SK-N-SH (cell line): Measurements from ENCODE around the gene SHROOM1.

ENCODE experiments used
- CHD2 ChIP-seq: fragments of 150-350 bp; IDR thresholded peaks from 2 replicates; pipeline ENCODE4 v1.6.1; 2018; ENCODE audit warnings: low read length; ENCODE audit not compliant: partially characterized antibody
- EP300 ChIP-seq, 2 experiments: IDR thresholded peaks; 2 replicates each; pipeline versions ENCODE4 v1.4.0 to v1.6.1; 2012; ENCODE audit warnings: borderline replicate concordance in 1 of 2, low read depth in 1 of 2, low read length in 1 of 2
- EZH2phosphoT487 ChIP-seq: fragments of 200-600 bp; sonication (generic); IDR thresholded peaks from 2 replicates; pipeline ENCODE4 v1.6.1; 2017; ENCODE audit warnings: low read depth, mixed run types, mild to moderate bottlenecking, antibody characterized with exemption, moderate library complexity, borderline replicate concordance
- FOXJ3 ChIP-seq: sonication (generic); formaldehyde crosslinking; IDR thresholded peaks from 2 replicates; pipeline ENCODE4 v1.5.1; 2020; ENCODE audit warnings: mild to moderate bottlenecking, missing genetic modification reagents
- GABPA ChIP-seq: IDR thresholded peaks from 2 replicates; pipeline ENCODE4 v1.4.0; 2012; ENCODE audit warnings: low read depth, mild to moderate bottlenecking
- JUND ChIP-seq: IDR thresholded peaks from 2 replicates; pipeline ENCODE4 v1.4.0; 2012
- MXI1 ChIP-seq: IDR thresholded peaks from 2 replicates; pipeline ENCODE4 v1.6.1; 2012; ENCODE audit warnings: mild to moderate bottlenecking, low read depth, low read length, improper control_type of control experiment
- POLR2AphosphoS5 ChIP-seq: IDR thresholded peaks from 2 replicates; pipeline ENCODE4 v1.6.1; 2012; ENCODE audit warnings: low read depth, low read length
- RCOR1 ChIP-seq: fragments of 150-350 bp; IDR thresholded peaks from 2 replicates; pipeline ENCODE4 v1.6.1; 2017; ENCODE audit warnings: antibody characterized with exemption, low read length
- TAF1 ChIP-seq: IDR thresholded peaks from 2 replicates; pipeline ENCODE4 v1.6.1; 2012; ENCODE audit warnings: low read depth, mild to moderate bottlenecking, low read length, moderate library complexity, borderline replicate concordance
- TEAD4 ChIP-seq: IDR thresholded peaks from 2 replicates; pipeline ENCODE4 v1.4.0; 2012; ENCODE audit warnings: mild to moderate bottlenecking, borderline replicate concordance; ENCODE audit not compliant: insufficient read depth
- YY1 ChIP-seq: IDR thresholded peaks from 2 replicates; pipeline ENCODE4 v1.4.0; 2012; ENCODE audit warnings: low read depth, mild to moderate bottlenecking
- TF ChIP-seq, protein P1 (sequence below): fragments of 200-600 bp; sonication (generic); IDR thresholded peaks from 2 replicates; pipeline ENCODE4 v1.6.1; 2017; ENCODE audit warnings: antibody characterized with exemption, mild to moderate bottlenecking, moderate library complexity
- TF ChIP-seq, protein P2 (sequence below): IDR thresholded peaks from 2 replicates; pipeline ENCODE4 v1.6.1; 2012; ENCODE audit warnings: mild to moderate bottlenecking, low read depth, low read length, moderate library complexity

DNA sequence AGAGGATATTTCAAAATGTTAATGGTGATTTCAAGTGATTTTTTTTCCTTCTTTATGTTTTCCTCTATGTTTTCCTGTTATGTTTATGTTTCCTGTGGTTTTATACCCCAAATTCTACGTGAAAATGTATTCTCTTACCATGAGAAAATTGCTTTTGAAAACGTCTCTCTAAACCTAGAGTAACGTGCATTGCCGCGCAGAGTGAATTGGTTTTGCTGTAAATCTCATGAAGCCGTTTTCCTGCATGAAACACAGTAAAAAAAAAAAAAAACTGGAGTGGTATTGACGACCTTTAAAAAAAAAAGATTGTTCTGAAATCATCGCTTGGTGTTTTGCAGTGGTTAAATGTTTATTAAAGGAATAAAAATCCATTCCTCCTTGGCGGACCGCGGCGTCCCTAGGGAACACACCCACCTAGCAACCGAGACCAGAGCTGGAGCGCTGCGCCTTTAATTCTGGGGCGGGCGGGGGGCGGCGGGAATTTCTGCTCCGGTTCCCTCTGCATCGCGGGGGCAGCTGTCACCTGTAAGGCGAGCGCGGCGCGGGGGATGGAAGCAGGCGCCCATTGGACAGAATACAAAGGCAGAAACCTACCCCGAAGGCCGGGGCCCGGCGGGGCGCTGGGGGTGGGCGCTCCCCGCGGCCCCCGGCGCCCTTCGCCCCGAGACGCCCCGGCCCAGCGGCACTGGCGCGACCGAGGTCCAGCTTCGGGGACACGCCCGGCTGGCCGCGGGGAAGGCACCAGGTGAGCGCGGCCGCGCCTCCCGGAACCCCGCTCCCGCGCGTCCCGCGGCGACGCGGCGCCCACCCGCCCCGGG, 17.5 kb downstream of the SHROOM1 start, which contains the start of gene SOWAHA:
- TF ChIP-seq, protein P1, sequence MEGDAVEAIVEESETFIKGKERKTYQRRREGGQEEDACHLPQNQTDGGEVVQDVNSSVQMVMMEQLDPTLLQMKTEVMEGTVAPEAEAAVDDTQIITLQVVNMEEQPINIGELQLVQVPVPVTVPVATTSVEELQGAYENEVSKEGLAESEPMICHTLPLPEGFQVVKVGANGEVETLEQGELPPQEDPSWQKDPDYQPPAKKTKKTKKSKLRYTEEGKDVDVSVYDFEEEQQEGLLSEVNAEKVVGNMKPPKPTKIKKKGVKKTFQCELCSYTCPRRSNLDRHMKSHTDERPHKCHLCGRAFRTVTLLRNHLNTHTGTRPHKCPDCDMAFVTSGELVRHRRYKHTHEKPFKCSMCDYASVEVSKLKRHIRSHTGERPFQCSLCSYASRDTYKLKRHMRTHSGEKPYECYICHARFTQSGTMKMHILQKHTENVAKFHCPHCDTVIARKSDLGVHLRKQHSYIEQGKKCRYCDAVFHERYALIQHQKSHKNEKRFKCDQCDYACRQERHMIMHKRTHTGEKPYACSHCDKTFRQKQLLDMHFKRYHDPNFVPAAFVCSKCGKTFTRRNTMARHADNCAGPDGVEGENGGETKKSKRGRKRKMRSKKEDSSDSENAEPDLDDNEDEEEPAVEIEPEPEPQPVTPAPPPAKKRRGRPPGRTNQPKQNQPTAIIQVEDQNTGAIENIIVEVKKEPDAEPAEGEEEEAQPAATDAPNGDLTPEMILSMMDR, result no peak
- TF ChIP-seq TEAD4 (no peak), EP300 (IDR thresholded peaks at IDR 0.05; ENCODE audit: borderline replicate concordance in 1 of 2, low read depth in 1 of 2, low read length in 1 of 2) (no peak), MXI1 (no peak), TAF1 (no peak), EZH2phosphoT487 (no peak), CHD2 (no peak), POLR2AphosphoS5 (no peak), YY1 (no peak), JUND (no peak), GABPA (no peak), RCOR1 (no peak), FOXJ3 (CRISPR knock-in tag) (no peak)
- TF ChIP-seq, protein P2, sequence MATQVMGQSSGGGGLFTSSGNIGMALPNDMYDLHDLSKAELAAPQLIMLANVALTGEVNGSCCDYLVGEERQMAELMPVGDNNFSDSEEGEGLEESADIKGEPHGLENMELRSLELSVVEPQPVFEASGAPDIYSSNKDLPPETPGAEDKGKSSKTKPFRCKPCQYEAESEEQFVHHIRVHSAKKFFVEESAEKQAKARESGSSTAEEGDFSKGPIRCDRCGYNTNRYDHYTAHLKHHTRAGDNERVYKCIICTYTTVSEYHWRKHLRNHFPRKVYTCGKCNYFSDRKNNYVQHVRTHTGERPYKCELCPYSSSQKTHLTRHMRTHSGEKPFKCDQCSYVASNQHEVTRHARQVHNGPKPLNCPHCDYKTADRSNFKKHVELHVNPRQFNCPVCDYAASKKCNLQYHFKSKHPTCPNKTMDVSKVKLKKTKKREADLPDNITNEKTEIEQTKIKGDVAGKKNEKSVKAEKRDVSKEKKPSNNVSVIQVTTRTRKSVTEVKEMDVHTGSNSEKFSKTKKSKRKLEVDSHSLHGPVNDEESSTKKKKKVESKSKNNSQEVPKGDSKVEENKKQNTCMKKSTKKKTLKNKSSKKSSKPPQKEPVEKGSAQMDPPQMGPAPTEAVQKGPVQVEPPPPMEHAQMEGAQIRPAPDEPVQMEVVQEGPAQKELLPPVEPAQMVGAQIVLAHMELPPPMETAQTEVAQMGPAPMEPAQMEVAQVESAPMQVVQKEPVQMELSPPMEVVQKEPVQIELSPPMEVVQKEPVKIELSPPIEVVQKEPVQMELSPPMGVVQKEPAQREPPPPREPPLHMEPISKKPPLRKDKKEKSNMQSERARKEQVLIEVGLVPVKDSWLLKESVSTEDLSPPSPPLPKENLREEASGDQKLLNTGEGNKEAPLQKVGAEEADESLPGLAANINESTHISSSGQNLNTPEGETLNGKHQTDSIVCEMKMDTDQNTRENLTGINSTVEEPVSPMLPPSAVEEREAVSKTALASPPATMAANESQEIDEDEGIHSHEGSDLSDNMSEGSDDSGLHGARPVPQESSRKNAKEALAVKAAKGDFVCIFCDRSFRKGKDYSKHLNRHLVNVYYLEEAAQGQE, result no peak
